Loucy (cell line): ENCODE results near the gene HHIP.

Experiments used
- H2AFZ ChIP-seq: fragments of 200-600 bp; sonication (generic); 2 replicates; pipeline ENCODE4 v1.6.0; 2016; ENCODE audit warnings: antibody characterized with exemption, mild to moderate bottlenecking, low read length, moderate library complexity
- H3F3A ChIP-seq: fragments of 200-600 bp; 2 replicates; pipeline ENCODE4 v1.6.0; 2016; ENCODE audit warnings: antibody characterized with exemption, low read depth, mild to moderate bottlenecking
- H3K27me3 ChIP-seq: fragments of 200-600 bp; sonication (generic); 2 replicates; pipeline ENCODE4 v1.6.1; 2014; ENCODE audit warnings: low read length, mild to moderate bottlenecking; ENCODE audit not compliant: insufficient read depth, poor library complexity, severe bottlenecking
- H3K36me3 ChIP-seq: fragments of 200-600 bp; sonication (generic); 2 replicates; pipeline ENCODE4 v1.6.1; 2016; ENCODE audit warnings: low read length; ENCODE audit not compliant: insufficient read depth
- H3K4me1 ChIP-seq: fragments of 200-600 bp; sonication (generic); 2 replicates; pipeline ENCODE4 v1.5.1; 2014; ENCODE audit warnings: low read length, mild to moderate bottlenecking; ENCODE audit not compliant: insufficient read depth, poor library complexity, severe bottlenecking
- H3K4me2 ChIP-seq: fragments of 200-600 bp; sonication (generic); 2 replicates; pipeline ENCODE4 v1.6.0; 2014; ENCODE audit warnings: antibody characterized with exemption, low read length, low read depth, mild to moderate bottlenecking; ENCODE audit not compliant: poor library complexity, severe bottlenecking
- H3K4me3 ChIP-seq: fragments of 200-600 bp; sonication (generic); 2 replicates; pipeline ENCODE4 v1.5.1; 2014; ENCODE audit warnings: low read length, mild to moderate bottlenecking, mixed read lengths; ENCODE audit not compliant: poor library complexity, severe bottlenecking
- H3K79me2 ChIP-seq: fragments of 200-600 bp; sonication (generic); 2 replicates; pipeline ENCODE4 v1.6.1; 2014; ENCODE audit warnings: low read length; ENCODE audit not compliant: insufficient read depth
- H3K9ac ChIP-seq: fragments of 200-600 bp; sonication (generic); 2 replicates; pipeline ENCODE4 v1.6.0; 2014; ENCODE audit warnings: mild to moderate bottlenecking, low read depth, low read length, moderate library complexity; ENCODE audit not compliant: poor library complexity, severe bottlenecking
- H3K9me2 ChIP-seq: fragments of 200-600 bp; sonication (generic); replicated peaks from 2 replicates; pipeline ENCODE4 v1.6.1; 2016; ENCODE audit warnings: low read depth, low read length, mixed read lengths
- H3K9me3 ChIP-seq: fragments of 200-600 bp; sonication (generic); 2 replicates; pipeline ENCODE4 v1.6.1; 2014; ENCODE audit warnings: mild to moderate bottlenecking, antibody characterized with exemption, low read length, low read depth; ENCODE audit not compliant: insufficient read depth
- H4K20me1 ChIP-seq: fragments of 200-600 bp; sonication (generic); 2 replicates; pipeline ENCODE4 v1.6.0; 2014; ENCODE audit warnings: antibody characterized with exemption, low read length, mild to moderate bottlenecking; ENCODE audit not compliant: insufficient read depth, poor library complexity, severe bottlenecking
- CTCF ChIP-seq: fragments of 200-600 bp; sonication (generic); conservative IDR thresholded peaks from 2 replicates; pipeline ENCODE4 v1.5.1; 2014; ENCODE audit warnings: mild to moderate bottlenecking, antibody characterized with exemption, low read length
- EZH2phosphoT487 ChIP-seq: fragments of 200-600 bp; IDR thresholded peaks from 2 replicates; pipeline ENCODE4 v1.6.1; 2018; ENCODE audit warnings: antibody characterized with exemption, mild to moderate bottlenecking, moderate library complexity, borderline replicate concordance

The HHIP gene

GRCh38 chr4:144718958-144719512 is 73.1 kb downstream of the HHIP start:
- no peak for TF ChIP-seq CTCF
- TF ChIP-seq EZH2phosphoT487 = no peak
- Histone ChIP-seq H2AFZ (no peak overlapping the region), H3K4me3 (no peak overlapping the region), H3K36me3 (peaks cover 57% of the 10 kb centered on the region), H3K9ac (no peak overlapping the region), H3F3A (no peaks in the 10 kb centered on the region), H3K9me2 (no peaks in the 10 kb centered on the region), H3K4me2 (no peak overlapping the region), H3K9me3 (no peaks in the 10 kb centered on the region), H4K20me1 (no peaks in the 10 kb centered on the region), H3K4me1 (peaks cover 9% of the 10 kb centered on the region), H3K79me2 (no peaks in the 10 kb centered on the region), H3K27me3 (no peaks in the 10 kb centered on the region)

GRCh38 chr4:144720491-144720890 is 74.5 kb downstream of the HHIP start:
- H3K79me2 ChIP-seq = no peaks in the 10 kb centered on the region
- H3K4me1 ChIP-seq = peaks cover 9% of the 10 kb centered on the region
- no peak overlapping the region for H3K4me2 ChIP-seq
- H3K9me3 ChIP-seq = no peaks in the 10 kb centered on the region
- H2AFZ ChIP-seq = no peak overlapping the region
- no peak overlapping the region for H3K4me3 ChIP-seq
- H4K20me1 ChIP-seq = no peaks in the 10 kb centered on the region
- H3F3A ChIP-seq = no peaks in the 10 kb centered on the region
- H3K9me2 ChIP-seq = no peaks in the 10 kb centered on the region
- H3K9ac ChIP-seq = no peak overlapping the region
- H3K27me3 ChIP-seq = no peaks in the 10 kb centered on the region
- peaks cover 42% of the 10 kb centered on the region; the same call in 1 of the 2 replicates for H3K36me3 ChIP-seq
- TF ChIP-seq EZH2phosphoT487 (no peak), CTCF (no peak)

- Histone ChIP-seq H3K9me2 (no peaks in the 10 kb centered on the region), H3K36me3 (peaks cover 32% of the 10 kb centered on the region; the same call in 1 of the 2 replicates), H3K4me1 (peaks cover 9% of the 10 kb centered on the region), H3K4me3 (no peak overlapping the region), H3K9me3 (no peaks in the 10 kb centered on the region), H4K20me1 (no peaks in the 10 kb centered on the region), H3K79me2 (no peaks in the 10 kb centered on the region), H2AFZ (no peak overlapping the region), H3K9ac (no peak overlapping the region), H3F3A (no peaks in the 10 kb centered on the region), H3K27me3 (no peaks in the 10 kb centered on the region), H3K4me2 (no peak overlapping the region)
- TF ChIP-seq CTCF (no peak), EZH2phosphoT487 (no peak)
Measured at GRCh38 chr4:144721994-144722393, 76.0 kb downstream of the HHIP start.
